Astrocyte of the spinal cord (primary cell): ENCODE measurements around the gene PPP1R15A.

Experiments
- DNase-seq: peaks from one replicate; pipeline ENCODE4 v3.0.0; 2011; ENCODE audit warnings: low read depth, low spot score
- H3K4me3 ChIP-seq: 2 replicates; pipeline ENCODE4 v1.5.1; 2011; ENCODE audit warnings: low read depth, mild to moderate bottlenecking, low read length, moderate library complexity
- CTCF ChIP-seq: IDR thresholded peaks from 2 replicates; pipeline ENCODE4 v1.5.1; 2012; ENCODE audit warnings: low read depth, mild to moderate bottlenecking, low read length, inconsistent platforms
- in situ Hi-C: cut with HindIII; loops from 2 replicates; pipeline ENCODE4 v1.10.0; 2017; ENCODE audit warnings: low sequenced_read_pairs

The PPP1R15A gene

GRCh38 chr19:48922548-48923490 lies 50.6 kb downstream of the PPP1R15A start:
- TF ChIP-seq CTCF, result no peak
- in situ Hi-C loops, result no loop called here
- DNase-seq, result no peak
- no peak overlapping the region for H3K4me3 ChIP-seq

GRCh38 chr19:48925240-48925843 lies 53.1 kb downstream of the PPP1R15A start:
- no peak for TF ChIP-seq CTCF
- peak; percentile 24 for DNase-seq
- in situ Hi-C loops, result no loop called here
- H3K4me3 ChIP-seq, result no peak overlapping the region
